Measurements from ENCODE around the gene ITGB3. TPM values are rescaled to one million over a fixed set of nuclear protein-coding genes. Genes with fewer than 3 reads are reported as not detected.
A peak's percentile ranks its signal among the peaks of the same experiment; 100 is the strongest.

Gene ITGB3
- total RNA-seq, 5 donors from 2014 or later (not counting 1 experiment from before 2014, with no cell fraction given), result 0.22 to 3.8 (median 0.26) TPM

- H3K4me3 Mint-ChIP-seq, result no peak overlapping the region
- Histone ChIP-seq H3K4me1 (ENCODE audit: control insufficient read depth in 1 of 2, extremely low read depth in 1 of 2, insufficient read depth in 2 of 2, low read length in 2 of 2) (peaks cover 7 to 18% of the 10 kb centered on the region in 2 experiments), H3K9me3 (no peaks in the 10 kb centered on the region), H3K27ac (ENCODE audit: low read length) (no peak overlapping the region), H3K36me3 (ENCODE audit: control insufficient read depth in 2 of 2, extremely low read depth in 1 of 2, insufficient read depth in 1 of 2, low read length in 1 of 2) (no peaks in the 10 kb centered on the region), H3K27me3 (replicated peaks in 1 of 2; ENCODE audit: control insufficient read depth in 2 of 2, extremely low read depth in 1 of 2, insufficient read depth in 2 of 2, low read length in 1 of 2) (peaks cover 0 to 3% of the 10 kb centered on the region in 2 experiments), H3K4me3 (ENCODE audit: control insufficient read depth in 1 of 2, extremely low read depth in 1 of 2, low read length in 1 of 2) (no peak overlapping the region)
- WGBS (ENCODE audit: insufficient coverage), result 86% methylated on average over 2 of the region's 3 CpGs
- H3K36me3 Mint-ChIP-seq, result no peaks in the 10 kb centered on the region
- DNase-seq (no peak), ATAC-seq (replicated peaks in 1 of 4) (no peak)
- peaks cover 0 to 3% of the 10 kb centered on the region in 2 donors for H3K27me3 Mint-ChIP-seq
- no peak overlapping the region for H3K27ac Mint-ChIP-seq
- ChIA-PET POLR2A (no interaction called here), CTCF (no interaction called here)
- H3K4me1 Mint-ChIP-seq, result peaks cover 24 to 25% (median 24%) of the 10 kb centered on the region in 3 donors
- no peaks in the 10 kb centered on the region for H3K9me3 Mint-ChIP-seq
Measured at GRCh38 chr17:47225436-47225858, 28.2 kb upstream of the ITGB3 start.

- H3K4me3 ChIP-seq (ENCODE audit: control insufficient read depth in 1 of 2, extremely low read depth in 1 of 2, low read length in 1 of 2), result no peak overlapping the region
- peaks cover 0 to 7% of the 10 kb centered on the region in 2 experiments for H3K27me3 ChIP-seq (replicated peaks in 1 of 2; ENCODE audit: control insufficient read depth in 2 of 2, extremely low read depth in 1 of 2, insufficient read depth in 2 of 2, low read length in 1 of 2)
- no peaks in the 10 kb centered on the region for H3K36me3 ChIP-seq (ENCODE audit: control insufficient read depth in 2 of 2, extremely low read depth in 1 of 2, insufficient read depth in 1 of 2, low read length in 1 of 2)
- ChIA-PET POLR2A (interaction anchor here in 1 of 2 donors (0.7 kb wide), 1 partner anchor 89 kb away, joined by 3 read pairs; no protein-coding TSS in a partner anchor), CTCF (no interaction called here)
- DNase-seq (no peak), ATAC-seq (replicated peaks in 1 of 4) (no peak)
- no peaks in the 10 kb centered on the region for H3K9me3 Mint-ChIP-seq
- no peak overlapping the region for H3K27ac ChIP-seq (ENCODE audit: low read length)
- peaks cover 5 to 12% of the 10 kb centered on the region in 2 experiments for H3K4me1 ChIP-seq (ENCODE audit: control insufficient read depth in 1 of 2, extremely low read depth in 1 of 2, insufficient read depth in 2 of 2, low read length in 2 of 2)
- WGBS (ENCODE audit: insufficient coverage), result no CpG with 5 or more reads among the region's 2 CpGs
- no peak overlapping the region for H3K4me3 Mint-ChIP-seq
- no peaks in the 10 kb centered on the region for H3K9me3 ChIP-seq
- peaks cover 17 to 24% (median 21%) of the 10 kb centered on the region in 3 donors for H3K4me1 Mint-ChIP-seq
- peaks cover 4 to 6% of the 10 kb centered on the region in 2 donors for H3K27me3 Mint-ChIP-seq
- no peak overlapping the region for H3K27ac Mint-ChIP-seq
- no peaks in the 10 kb centered on the region for H3K36me3 Mint-ChIP-seq
Measured at GRCh38 chr17:47225911-47226688, 27.5 kb upstream of the ITGB3 start.

DNA sequence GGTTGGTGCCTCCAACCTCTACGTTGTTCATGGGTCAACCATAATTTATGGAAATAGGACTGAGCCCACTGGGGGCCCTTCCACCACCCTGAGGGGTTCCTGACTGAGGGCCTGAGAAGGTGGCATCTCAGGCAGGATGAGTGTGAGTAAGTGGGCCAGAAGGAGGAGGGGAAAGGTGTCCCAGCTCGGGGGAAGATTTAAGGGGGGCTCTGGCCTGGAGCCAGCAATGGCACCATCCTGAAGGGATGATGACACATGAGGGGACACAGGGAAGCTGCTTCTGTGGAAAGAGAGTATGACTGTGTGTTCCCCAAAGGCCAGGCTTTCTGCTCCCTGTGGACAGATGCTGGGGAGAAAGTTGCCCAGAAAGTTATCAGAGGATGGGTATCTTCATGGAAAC lies 25.8 kb upstream of the ITGB3 start:
- ATAC-seq (replicated peaks in 1 of 4), result no peak
- H3K27ac Mint-ChIP-seq, result peak overlapping the region in 1 of 2 donors; percentile 40
- peaks cover 0 to 5% of the 10 kb centered on the region in 2 experiments for H3K27me3 ChIP-seq (replicated peaks in 1 of 2; ENCODE audit: control insufficient read depth in 2 of 2, extremely low read depth in 1 of 2, insufficient read depth in 2 of 2, low read length in 1 of 2)
- H3K27ac ChIP-seq (ENCODE audit: low read length), result no peak overlapping the region
- 80% methylated on average over 2 of the region's 2 CpGs for WGBS (ENCODE audit: insufficient coverage)
- peaks cover 12 to 17% (median 15%) of the 10 kb centered on the region in 3 donors for H3K4me1 Mint-ChIP-seq
- no peak overlapping the region for H3K4me3 ChIP-seq (ENCODE audit: control insufficient read depth in 1 of 2, extremely low read depth in 1 of 2, low read length in 1 of 2)
- H3K9me3 ChIP-seq, result no peaks in the 10 kb centered on the region
- peaks cover 5 to 8% of the 10 kb centered on the region in 2 experiments for H3K4me1 ChIP-seq (ENCODE audit: control insufficient read depth in 1 of 2, extremely low read depth in 1 of 2, insufficient read depth in 2 of 2, low read length in 2 of 2)
- peaks cover 4 to 6% of the 10 kb centered on the region in 2 donors for H3K27me3 Mint-ChIP-seq
- H3K9me3 Mint-ChIP-seq, result no peaks in the 10 kb centered on the region
- no peaks in the 10 kb centered on the region for H3K36me3 Mint-ChIP-seq
- H3K4me3 Mint-ChIP-seq, result no peak overlapping the region
- CTCF ChIA-PET, result no interaction called here
- no peaks in the 10 kb centered on the region for H3K36me3 ChIP-seq (ENCODE audit: control insufficient read depth in 2 of 2, extremely low read depth in 1 of 2, insufficient read depth in 1 of 2, low read length in 1 of 2)
- no peak for DNase-seq
- POLR2A ChIA-PET, result no interaction called here

DNA sequence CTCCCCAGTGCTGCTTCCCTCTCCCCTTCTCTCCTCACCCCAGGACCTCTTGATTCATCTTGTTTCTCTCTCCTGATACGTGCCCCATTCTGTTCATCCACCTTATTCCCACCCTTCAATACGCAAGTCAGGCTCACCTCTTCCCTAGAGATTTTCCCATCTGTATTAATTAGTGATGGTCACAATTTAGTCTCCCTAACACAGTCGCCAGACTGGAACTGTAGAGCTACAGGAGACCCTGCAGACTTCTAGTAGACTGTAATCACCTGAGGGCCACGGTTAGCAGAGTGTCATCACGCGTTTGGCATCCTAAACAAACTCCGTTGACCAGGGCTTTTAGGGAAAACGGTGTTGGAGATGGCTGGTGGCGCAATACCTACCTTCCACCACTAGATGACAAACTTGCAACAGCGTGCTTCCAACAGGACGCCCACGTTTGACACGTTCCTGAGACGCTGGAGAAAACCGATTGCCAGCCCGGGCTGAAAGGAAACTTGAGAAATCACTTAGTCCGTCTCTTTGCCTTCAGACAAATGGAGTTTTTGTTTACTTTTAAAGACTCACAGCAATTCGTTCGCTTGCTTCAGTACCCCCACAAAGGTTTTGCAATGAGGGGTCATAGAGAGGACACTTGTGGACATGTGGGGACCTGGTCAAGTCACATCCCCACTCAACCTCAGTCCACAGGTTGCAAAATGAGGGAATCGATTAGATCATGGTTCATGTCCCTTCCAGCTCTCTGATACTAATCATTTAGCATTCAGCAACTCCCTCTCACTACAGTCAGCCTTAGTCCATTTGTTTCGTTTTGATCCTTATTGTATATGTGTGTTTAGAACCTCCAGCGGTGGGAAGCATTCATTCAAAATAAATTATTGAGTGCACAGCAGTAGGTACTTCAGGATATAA lies 23.8 kb upstream of the ITGB3 start:
- Mint-ChIP-seq H3K4me1 (peaks cover 12 to 17% (median 15%) of the 10 kb centered on the region in 3 donors), H3K27ac (no peak overlapping the region), H3K9me3 (no peaks in the 10 kb centered on the region), H3K27me3 (peaks cover 4 to 6% of the 10 kb centered on the region in 2 donors), H3K36me3 (no peaks in the 10 kb centered on the region), H3K4me3 (peak overlapping the region; percentile 47 to 59 (median 47))
- CTCF ChIA-PET, result interaction anchor here (0.5 to 1.6 kb wide), 4 partner anchors 23 to 1122 kb away, joined by 3 to 6 read pairs (median 4); no protein-coding TSS in a partner anchor
- no peaks in the 10 kb centered on the region for H3K9me3 ChIP-seq
- DNase-seq (peak; percentile 36 to 85 (median 61)), ATAC-seq (replicated peaks in 1 of 4) (peak; percentile 87 to 92 (median 90))
- no peak overlapping the region for H3K4me3 ChIP-seq (ENCODE audit: control insufficient read depth in 1 of 2, extremely low read depth in 1 of 2, low read length in 1 of 2)
- POLR2A ChIA-PET, result no interaction called here
- H3K4me1 ChIP-seq (ENCODE audit: control insufficient read depth in 1 of 2, extremely low read depth in 1 of 2, insufficient read depth in 2 of 2, low read length in 2 of 2), result peaks cover 5 to 8% of the 10 kb centered on the region in 2 experiments
- no peaks in the 10 kb centered on the region for H3K36me3 ChIP-seq (ENCODE audit: control insufficient read depth in 2 of 2, extremely low read depth in 1 of 2, insufficient read depth in 1 of 2, low read length in 1 of 2)
- no peak overlapping the region for H3K27ac ChIP-seq (ENCODE audit: low read length)
- H3K27me3 ChIP-seq (replicated peaks in 1 of 2; ENCODE audit: control insufficient read depth in 2 of 2, extremely low read depth in 1 of 2, insufficient read depth in 2 of 2, low read length in 1 of 2), result peaks cover 0 to 5% of the 10 kb centered on the region in 2 experiments
- 0% methylated on average over 5 of the region's 22 CpGs for WGBS (ENCODE audit: insufficient coverage)

DNA sequence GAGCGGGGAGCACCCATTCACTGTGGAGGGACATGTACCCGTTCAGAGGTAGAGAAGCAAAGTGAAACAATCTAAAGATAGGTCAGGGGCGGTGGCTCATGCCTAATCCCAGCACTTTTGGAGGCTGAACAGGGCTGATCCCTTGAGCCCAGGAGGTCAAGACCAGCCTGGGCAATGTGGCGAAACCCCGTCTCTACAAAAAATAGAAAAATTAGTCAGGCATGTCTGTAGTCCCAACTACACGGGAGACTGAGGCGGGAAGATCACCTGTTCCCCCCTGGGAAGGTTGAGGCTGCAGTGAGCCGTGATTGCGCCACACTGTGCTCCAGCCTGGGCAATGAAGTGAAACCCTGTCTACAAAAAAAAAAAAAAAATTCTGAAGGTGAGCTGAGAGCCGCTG lies 22.8 kb upstream of the ITGB3 start:
- ChIA-PET POLR2A (interaction anchor here in 1 of 2 donors (0.6 kb wide), 1 partner anchor 19 kb away, joined by 6 read pairs; no protein-coding TSS in a partner anchor), CTCF (interaction anchor here (0.7 to 1.2 kb wide), 2 partner anchors 85 to 385 kb away, joined by 3 read pairs; no protein-coding TSS in a partner anchor)
- no peaks in the 10 kb centered on the region for H3K36me3 Mint-ChIP-seq
- 88% methylated on average over 7 of the region's 10 CpGs for WGBS (ENCODE audit: insufficient coverage)
- no peaks in the 10 kb centered on the region for H3K9me3 Mint-ChIP-seq
- peaks cover 12 to 17% (median 15%) of the 10 kb centered on the region in 3 donors for H3K4me1 Mint-ChIP-seq
- Histone ChIP-seq H3K4me3 (ENCODE audit: control insufficient read depth in 1 of 2, extremely low read depth in 1 of 2, low read length in 1 of 2) (no peak overlapping the region), H3K27me3 (replicated peaks in 1 of 2; ENCODE audit: control insufficient read depth in 2 of 2, extremely low read depth in 1 of 2, insufficient read depth in 2 of 2, low read length in 1 of 2) (peaks cover 0 to 5% of the 10 kb centered on the region in 2 experiments), H3K9me3 (no peaks in the 10 kb centered on the region), H3K27ac (ENCODE audit: low read length) (no peak overlapping the region), H3K36me3 (ENCODE audit: control insufficient read depth in 2 of 2, extremely low read depth in 1 of 2, insufficient read depth in 1 of 2, low read length in 1 of 2) (no peaks in the 10 kb centered on the region), H3K4me1 (ENCODE audit: control insufficient read depth in 1 of 2, extremely low read depth in 1 of 2, insufficient read depth in 2 of 2, low read length in 2 of 2) (peaks cover 5 to 8% of the 10 kb centered on the region in 2 experiments)
- H3K27ac Mint-ChIP-seq, result no peak overlapping the region
- ATAC-seq (replicated peaks in 1 of 4) (no peak), DNase-seq (no peak)
- H3K4me3 Mint-ChIP-seq, result no peak overlapping the region
- H3K27me3 Mint-ChIP-seq, result peaks cover 4 to 6% of the 10 kb centered on the region in 2 donors

GRCh38 chr17:47231334-47231733 lies 22.3 kb upstream of the ITGB3 start:
- H3K4me1 Mint-ChIP-seq, result peaks cover 12 to 17% (median 15%) of the 10 kb centered on the region in 3 donors
- H3K4me1 ChIP-seq (ENCODE audit: control insufficient read depth in 1 of 2, extremely low read depth in 1 of 2, insufficient read depth in 2 of 2, low read length in 2 of 2), result peaks cover 5 to 8% of the 10 kb centered on the region in 2 experiments
- 92% methylated on average over 2 of the region's 3 CpGs for WGBS (ENCODE audit: insufficient coverage)
- no peaks in the 10 kb centered on the region for H3K9me3 Mint-ChIP-seq
- DNase-seq (no peak), ATAC-seq (replicated peaks in 1 of 4) (no peak)
- H3K36me3 ChIP-seq (ENCODE audit: control insufficient read depth in 2 of 2, extremely low read depth in 1 of 2, insufficient read depth in 1 of 2, low read length in 1 of 2), result no peaks in the 10 kb centered on the region
- no peak overlapping the region for H3K27ac Mint-ChIP-seq
- ChIA-PET POLR2A (interaction anchor here in 1 of 2 donors (0.6 kb wide), 1 partner anchor 19 kb away, joined by 6 read pairs; no protein-coding TSS in a partner anchor), CTCF (interaction anchor here in 1 of 2 donors (0.7 kb wide), 1 partner anchor 385 kb away, joined by 3 read pairs; no protein-coding TSS in a partner anchor)
- H3K27ac ChIP-seq (ENCODE audit: low read length), result no peak overlapping the region
- no peaks in the 10 kb centered on the region for H3K36me3 Mint-ChIP-seq
- peaks cover 4 to 6% of the 10 kb centered on the region in 2 donors for H3K27me3 Mint-ChIP-seq
- H3K4me3 ChIP-seq (ENCODE audit: control insufficient read depth in 1 of 2, extremely low read depth in 1 of 2, low read length in 1 of 2), result no peak overlapping the region
- peaks cover 0 to 5% of the 10 kb centered on the region in 2 experiments for H3K27me3 ChIP-seq (replicated peaks in 1 of 2; ENCODE audit: control insufficient read depth in 2 of 2, extremely low read depth in 1 of 2, insufficient read depth in 2 of 2, low read length in 1 of 2)
- H3K4me3 Mint-ChIP-seq, result no peak overlapping the region
- no peaks in the 10 kb centered on the region for H3K9me3 ChIP-seq
